GOT3 (cell line): ENCODE measurements around the gene EXOC5.
"Not testable (repeated sequence)": the region's sequence is repeated elsewhere in the genome, so short reads cannot be mapped to it uniquely, and the experiment has no call there.

Experiments
- DNase-seq: peaks from one replicate; lab custom pipeline; 2025; ENCODE audit warnings: mixed read lengths; lab: John Stamatoyannopoulos, UW

EXOC5 gene

DNA sequence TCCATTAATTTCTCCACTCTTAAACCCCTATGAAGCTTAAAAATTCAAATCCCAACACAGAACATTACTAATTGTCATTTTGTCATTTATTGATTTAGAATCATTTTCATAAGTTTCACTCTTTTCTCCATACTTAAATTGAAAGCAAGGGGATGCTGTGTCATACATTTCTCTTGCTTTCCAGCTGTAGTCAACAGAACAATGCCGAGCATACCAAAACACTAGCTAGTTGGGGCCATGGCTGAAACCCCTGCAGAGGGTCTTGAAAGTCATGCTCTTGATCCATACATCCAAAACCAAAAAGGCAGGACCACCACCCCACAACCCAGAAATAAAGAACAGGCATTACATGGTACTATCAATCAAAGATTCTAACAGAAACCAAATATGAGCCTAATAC lies 9.0 kb downstream of the EXOC5 start:
- DNase-seq: no peak

DNA sequence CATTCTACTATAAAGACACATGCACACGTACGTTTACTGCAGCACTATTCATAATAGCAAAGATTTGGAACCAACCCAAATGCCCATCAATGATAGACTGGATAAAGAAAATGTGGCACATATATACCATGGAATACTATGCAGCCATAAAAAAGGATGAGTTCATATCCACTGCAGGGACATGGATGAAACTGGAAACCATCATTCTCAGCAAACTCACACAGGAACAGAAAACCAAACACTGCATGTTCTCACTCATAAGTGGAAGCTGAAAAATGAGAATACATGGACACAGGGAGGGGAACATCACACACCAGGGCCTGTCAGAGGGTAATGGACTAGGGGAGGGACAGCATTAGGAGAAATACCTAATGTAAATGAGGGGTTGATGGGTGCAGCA lies 10.5 kb downstream of the EXOC5 start:
- DNase-seq: not testable (repeated sequence)

GRCh38 chr14:57254884-57255283 lies 13.8 kb downstream of the EXOC5 start:
- DNase-seq: no peak

- no peak for DNase-seq
Observed at GRCh38 chr14:57246933-57247657, 21.6 kb downstream of the EXOC5 start.

DNA sequence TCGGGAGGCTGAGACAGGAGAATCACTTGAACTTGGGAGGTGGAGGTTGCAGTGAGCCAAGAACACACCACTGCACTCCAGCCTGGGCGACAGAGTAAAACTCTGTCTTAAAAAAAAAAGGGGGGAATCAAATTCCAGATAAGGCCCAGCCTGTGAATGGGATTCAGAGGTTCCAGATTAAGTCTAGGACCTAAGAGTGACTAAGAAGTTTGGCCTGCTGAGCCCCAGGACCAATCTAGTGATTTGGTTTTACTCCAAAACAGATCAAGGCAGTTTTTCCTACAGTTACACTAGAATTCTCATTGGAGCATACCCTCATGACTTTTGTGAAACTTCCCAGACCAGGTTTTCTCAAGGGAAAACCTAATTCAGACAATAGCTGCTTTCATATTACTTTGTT lies 22.8 kb downstream of the EXOC5 start:
- no peak for DNase-seq

DNA sequence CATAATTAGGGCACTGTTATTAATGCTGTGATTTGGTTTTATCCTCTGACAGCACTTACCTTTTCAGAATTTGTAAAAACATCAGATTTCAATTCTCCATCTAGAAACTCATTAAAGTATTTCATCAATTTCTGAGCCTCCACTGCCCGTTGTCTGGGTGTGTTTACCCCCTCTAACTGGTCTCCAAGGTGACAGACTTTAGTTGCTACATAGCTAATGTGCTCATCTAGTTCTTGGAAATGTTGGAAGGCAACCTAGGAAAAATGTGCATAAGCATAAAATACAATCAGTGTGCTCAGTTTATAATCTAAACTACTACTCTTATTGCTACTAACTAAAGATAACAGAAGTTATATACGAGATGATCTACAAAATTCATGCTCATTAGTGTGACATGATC lies 24.6 kb downstream of the EXOC5 start:
- no peak for DNase-seq

DNA sequence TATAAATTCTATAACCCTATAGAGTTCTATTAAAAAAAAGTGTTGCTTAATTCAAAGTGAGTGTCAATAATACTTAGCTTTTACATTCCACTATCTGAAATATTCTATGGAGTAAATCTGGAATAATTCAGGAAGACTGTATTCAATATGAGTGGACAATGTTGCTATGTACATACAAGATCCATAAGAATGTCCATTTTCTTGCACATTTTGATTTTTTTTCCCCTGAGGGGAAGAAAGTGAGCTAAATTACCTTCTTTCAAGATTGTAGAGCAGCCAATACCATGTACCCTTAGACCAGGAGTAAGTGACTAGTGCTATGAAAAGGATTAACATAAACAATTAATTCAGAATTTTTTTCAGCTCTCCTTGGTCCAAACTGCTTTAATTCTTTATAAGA lies 25.4 kb downstream of the EXOC5 start:
- no peak for DNase-seq

GRCh38 chr14:57240115-57240514 lies 28.6 kb downstream of the EXOC5 start:
- not testable (repeated sequence) for DNase-seq

DNA sequence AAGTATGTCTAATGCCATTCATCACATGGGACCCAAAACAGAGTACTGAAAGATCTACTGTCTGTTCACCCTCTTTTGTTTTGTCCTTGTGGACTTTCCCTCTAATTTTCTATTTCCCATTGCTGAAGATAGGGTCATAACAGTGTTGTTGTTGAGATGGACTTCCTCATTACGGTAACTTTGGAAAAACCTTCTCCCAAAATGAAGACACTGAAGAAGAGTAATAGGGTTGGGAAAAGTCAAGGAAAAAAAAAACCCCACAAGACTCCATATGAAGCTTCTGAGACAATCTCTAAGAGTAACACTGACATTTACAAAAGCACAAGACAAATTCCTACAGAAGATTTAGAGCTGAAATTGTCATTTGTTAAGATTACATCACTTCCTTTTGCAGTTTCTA lies 36.7 kb downstream of the EXOC5 start:
- DNase-seq: no peak

- not testable (repeated sequence) for DNase-seq
Observed at GRCh38 chr14:57228320-57228719, 40.4 kb downstream of the EXOC5 start.

GRCh38 chr14:57227083-57227482 lies 41.6 kb downstream of the EXOC5 start:
- no peak for DNase-seq

- no peak for DNase-seq
Observed at GRCh38 chr14:57221931-57222330, 46.8 kb downstream of the EXOC5 start.

DNA sequence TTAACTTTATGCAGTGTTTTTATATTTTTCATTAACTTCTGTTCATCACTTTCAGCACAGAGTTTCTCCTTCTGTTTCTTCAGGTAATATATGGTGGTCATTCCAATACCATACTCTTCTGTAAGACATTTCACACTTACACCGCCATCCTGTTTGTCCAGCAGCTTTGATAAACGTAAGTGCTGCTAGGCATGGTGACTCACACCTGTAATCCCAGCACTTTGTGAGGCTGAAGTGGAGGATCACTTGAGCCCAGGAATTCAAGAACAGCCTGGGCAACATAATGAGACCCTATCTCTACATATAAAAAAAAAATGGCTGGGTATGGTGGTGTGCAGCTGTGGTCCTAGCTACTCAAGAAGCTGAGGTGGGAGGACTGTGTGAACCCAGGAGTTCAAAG lies 55.8 kb downstream of the EXOC5 start:
- no peak for DNase-seq

GRCh38 chr14:57209561-57209960 lies 59.1 kb downstream of the EXOC5 start:
- DNase-seq: no peak

DNA sequence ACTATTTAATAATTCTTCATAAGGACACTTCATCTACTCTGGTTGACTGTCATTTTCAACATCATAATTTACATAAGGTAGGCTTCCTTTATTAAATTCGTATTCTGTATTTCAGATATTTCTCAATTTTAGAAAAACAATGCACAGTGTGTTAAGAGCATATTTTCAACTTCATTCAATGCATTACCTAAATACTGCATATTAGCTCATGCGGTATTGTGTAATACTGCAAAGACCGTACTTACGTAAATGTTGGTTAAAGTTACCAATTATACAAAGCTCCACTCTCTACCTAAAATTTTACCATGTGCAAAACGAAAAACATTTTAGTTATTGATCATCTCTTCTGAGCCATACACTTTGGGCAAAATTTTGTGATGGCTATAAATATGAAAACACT lies 62.8 kb downstream of the EXOC5 start:
- DNase-seq: no peak

- DNase-seq: not testable (repeated sequence)
Observed at GRCh38 chr14:57202672-57203071, 66.0 kb downstream of the EXOC5 start.

- DNase-seq: no peak
Observed at GRCh38 chr14:57199921-57200320, 68.8 kb downstream of the EXOC5 start.

DNA sequence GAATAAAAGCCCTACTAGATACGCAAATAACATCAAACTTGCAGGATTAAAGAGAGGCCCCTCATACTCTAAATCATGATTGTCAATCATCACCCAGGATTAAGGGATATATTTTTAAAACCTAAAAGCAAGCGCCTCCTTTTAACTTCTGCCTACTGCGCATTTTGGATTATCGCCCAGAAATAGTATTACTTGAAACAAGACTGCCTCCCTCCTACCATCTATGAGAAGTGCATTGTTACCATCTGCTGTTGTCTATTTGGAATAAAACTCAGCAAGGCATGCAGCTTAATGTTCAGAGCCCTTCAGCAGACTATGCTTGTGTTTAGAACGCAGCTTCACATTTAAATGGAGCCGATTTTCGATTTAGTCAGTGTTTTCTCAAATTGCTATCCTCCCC lies 79.6 kb downstream of the EXOC5 start:
- DNase-seq: no peak

DNA sequence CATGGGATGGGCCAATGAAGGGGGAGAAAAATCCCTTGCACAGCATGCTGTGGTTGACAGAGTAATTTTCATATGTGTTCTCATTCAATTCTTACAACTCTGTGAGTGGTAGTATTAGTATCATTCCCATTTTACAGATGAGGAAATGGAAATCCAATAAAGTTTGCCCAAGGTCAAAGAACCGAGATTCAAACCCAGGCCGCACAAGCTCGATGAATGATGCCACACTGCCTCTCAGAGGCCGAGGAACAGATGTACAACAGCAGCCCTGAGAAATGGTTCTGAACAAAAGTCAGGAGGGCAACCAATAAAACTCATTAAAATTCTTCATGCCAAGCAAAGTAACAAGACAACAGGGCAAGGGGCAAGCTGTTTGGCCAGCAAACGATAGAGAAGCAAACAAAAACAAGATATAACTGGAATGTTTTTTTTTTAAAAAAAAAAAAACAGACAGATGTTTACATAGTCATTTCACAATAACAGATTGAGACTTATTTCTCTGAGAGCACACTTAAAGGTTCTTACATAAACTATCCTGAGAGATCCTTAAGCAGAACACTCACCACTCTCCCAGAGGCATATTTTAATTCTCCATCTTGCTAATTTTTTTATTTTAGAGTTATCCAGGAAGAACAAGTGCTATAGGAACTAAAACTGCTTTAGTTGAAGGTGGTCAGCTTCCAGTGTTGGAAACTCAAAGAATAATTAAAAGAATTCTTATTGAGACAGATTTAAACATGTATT lies 85.8 kb downstream of the EXOC5 start:
- DNase-seq: no peak

DNA sequence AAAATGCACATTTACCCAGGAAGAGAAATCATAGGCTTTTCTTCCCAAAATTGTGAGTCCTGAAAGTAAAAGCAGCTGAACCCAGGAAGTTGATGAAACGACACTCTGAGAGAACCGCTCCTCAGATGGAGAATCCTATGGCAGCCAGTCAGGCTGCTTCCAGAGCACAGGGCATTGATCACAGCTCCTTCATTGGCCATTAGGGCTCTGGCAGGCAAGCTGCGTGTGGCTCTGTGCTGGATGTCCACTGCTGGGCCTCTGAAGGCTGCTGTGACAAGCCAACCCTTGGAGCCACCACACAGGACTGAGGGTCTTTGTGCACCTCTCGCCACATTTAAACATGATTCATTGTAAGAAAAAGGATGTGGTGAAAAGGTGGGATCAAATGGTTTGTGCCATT lies 89.4 kb downstream of the EXOC5 start:
- no peak for DNase-seq

DNA sequence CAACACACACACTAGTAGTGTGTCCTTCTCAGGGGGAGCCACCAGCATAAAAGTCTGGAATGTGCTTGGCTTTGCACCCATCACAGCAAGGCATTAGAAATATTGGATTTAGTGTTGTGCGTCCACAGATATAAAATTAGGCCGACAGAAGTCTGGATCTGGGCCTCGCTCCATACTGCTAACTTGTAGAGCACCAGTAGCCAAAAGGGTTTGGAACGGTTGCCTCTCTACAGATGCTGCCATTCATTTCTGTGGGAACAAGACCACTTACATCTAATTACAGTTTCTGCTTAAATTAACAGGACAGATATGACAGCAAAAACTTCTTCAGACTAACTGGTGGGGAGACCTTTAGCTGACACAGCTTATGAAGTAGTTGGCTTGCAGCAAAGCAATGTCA lies 94.2 kb downstream of the EXOC5 start:
- no peak for DNase-seq

DNA sequence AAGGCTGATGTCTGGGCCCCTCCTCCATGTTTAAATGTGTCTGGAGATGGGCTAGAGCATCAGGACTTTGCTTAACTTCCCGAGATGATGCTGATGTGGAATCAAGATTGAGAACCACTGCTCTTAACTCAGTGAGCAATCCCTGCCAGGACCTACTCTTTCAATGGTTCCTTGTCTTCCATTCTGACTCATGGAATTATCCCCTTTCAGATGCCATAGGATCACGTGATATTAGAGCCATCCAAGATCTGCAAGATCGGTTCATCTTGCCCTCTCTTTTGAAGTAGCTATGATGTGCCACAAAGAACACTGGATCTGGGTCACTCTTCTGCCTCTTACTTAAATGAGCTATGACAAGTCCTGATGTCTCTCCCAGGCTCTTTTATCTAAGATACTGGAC lies 96.8 kb downstream of the EXOC5 start:
- DNase-seq: no peak

GRCh38 chr14:57171363-57171762 lies 97.3 kb downstream of the EXOC5 start:
- DNase-seq: no peak

- no peak for DNase-seq
Observed at GRCh38 chr14:57169901-57170300, 98.8 kb downstream of the EXOC5 start.
